RWPE2 (cell line): ENCODE data around the gene SLC1A3.
A peak's percentile ranks its signal among the peaks of the same experiment; 100 is the strongest.

ENCODE experiments used
- ATAC-seq: fragments of 200-7000 bp; cut with Tn5 transposase; 3 replicates; pipeline ENCODE4 v1.9.1; 2021; ENCODE audit warnings: low read depth
- DNase-seq: peaks from one replicate; pipeline ENCODE4 v3.0.0-alpha.2; 2020; ENCODE audit warnings: low spot score
- H3K27ac ChIP-seq: fragments of 450-650 bp; 2 replicates; pipeline ENCODE4 v1.5.1; 2017; ENCODE audit warnings: mild to moderate bottlenecking; ENCODE audit not compliant: poor library complexity, severe bottlenecking
- H3K27me3 ChIP-seq: fragments of 250-450 bp; sonication (Bioruptor Pico); 2 replicates; pipeline ENCODE4 v1.5.1; 2021; ENCODE audit warnings: mild to moderate bottlenecking, moderate library complexity; ENCODE audit not compliant: insufficient read depth, poor library complexity, severe bottlenecking
- H3K36me3 ChIP-seq: fragments of 250-450 bp; sonication (Bioruptor Pico); 2 replicates; pipeline ENCODE4 v1.5.1; 2020; ENCODE audit warnings: low read depth, mild to moderate bottlenecking, moderate library complexity
- H3K4me1 ChIP-seq: fragments of 250-450 bp; sonication (Bioruptor Pico); 2 replicates; pipeline ENCODE4 v1.5.1; 2021; ENCODE audit warnings: mild to moderate bottlenecking, moderate library complexity; ENCODE audit not compliant: insufficient read depth, poor library complexity, severe bottlenecking
- H3K4me3 ChIP-seq: fragments of 250-450 bp; sonication (Bioruptor Pico); 2 replicates; pipeline ENCODE4 v1.5.1; 2021; ENCODE audit warnings: mild to moderate bottlenecking, moderate library complexity; ENCODE audit not compliant: severe bottlenecking
- H3K9me3 ChIP-seq: fragments of 250-450 bp; sonication (Bioruptor Pico); 2 replicates; pipeline ENCODE4 v1.5.1; 2021; ENCODE audit warnings: mild to moderate bottlenecking, moderate library complexity; ENCODE audit not compliant: severe bottlenecking
- CTCF ChIP-seq: fragments of 450-650 bp; IDR thresholded peaks from one replicate; pipeline ENCODE4 v1.5.1; 2017; ENCODE audit warnings: mild to moderate bottlenecking, moderate library complexity; ENCODE audit not compliant: poor library complexity, severe bottlenecking

SLC1A3 gene

DNA sequence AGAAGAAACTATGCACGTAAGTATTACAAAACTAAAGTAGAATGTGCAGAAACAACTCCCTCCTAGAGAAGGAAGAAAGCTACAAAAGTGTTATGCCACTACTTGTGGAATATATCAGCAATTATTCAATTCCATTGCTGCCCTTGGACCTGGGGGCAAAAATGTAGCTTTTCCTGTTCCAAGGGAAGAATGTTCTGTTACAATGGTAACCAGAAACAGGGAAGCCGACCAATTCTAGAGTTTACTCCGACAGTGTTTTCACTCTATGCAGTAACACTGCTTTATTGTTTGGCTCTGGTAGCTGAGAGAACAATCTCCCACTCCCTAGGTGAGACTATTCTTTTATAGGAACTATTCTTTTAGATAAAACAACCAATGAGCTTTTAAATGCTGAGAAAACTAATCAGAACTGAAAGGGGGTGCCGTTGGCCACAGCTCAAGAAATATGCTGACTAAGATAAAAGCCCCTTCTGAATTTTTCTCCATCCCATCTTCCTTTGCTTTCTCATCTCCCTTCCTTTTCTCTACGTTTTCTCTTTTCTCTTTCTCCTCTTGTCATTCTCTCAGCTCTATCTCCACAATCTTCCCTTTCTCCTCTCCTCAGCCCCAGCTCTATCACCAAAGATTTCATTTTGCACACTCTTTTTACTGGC, 54.1 kb downstream of the SLC1A3 start:
- Histone ChIP-seq H3K4me1 (peaks cover 60% of the 10 kb centered on the region), H3K4me3 (no peak overlapping the region), H3K27ac (no peak overlapping the region), H3K36me3 (no peaks in the 10 kb centered on the region), H3K9me3 (no peaks in the 10 kb centered on the region), H3K27me3 (no peaks in the 10 kb centered on the region)
- no peak for TF ChIP-seq CTCF
- DNase-seq (no peak), ATAC-seq (no peak)

DNA sequence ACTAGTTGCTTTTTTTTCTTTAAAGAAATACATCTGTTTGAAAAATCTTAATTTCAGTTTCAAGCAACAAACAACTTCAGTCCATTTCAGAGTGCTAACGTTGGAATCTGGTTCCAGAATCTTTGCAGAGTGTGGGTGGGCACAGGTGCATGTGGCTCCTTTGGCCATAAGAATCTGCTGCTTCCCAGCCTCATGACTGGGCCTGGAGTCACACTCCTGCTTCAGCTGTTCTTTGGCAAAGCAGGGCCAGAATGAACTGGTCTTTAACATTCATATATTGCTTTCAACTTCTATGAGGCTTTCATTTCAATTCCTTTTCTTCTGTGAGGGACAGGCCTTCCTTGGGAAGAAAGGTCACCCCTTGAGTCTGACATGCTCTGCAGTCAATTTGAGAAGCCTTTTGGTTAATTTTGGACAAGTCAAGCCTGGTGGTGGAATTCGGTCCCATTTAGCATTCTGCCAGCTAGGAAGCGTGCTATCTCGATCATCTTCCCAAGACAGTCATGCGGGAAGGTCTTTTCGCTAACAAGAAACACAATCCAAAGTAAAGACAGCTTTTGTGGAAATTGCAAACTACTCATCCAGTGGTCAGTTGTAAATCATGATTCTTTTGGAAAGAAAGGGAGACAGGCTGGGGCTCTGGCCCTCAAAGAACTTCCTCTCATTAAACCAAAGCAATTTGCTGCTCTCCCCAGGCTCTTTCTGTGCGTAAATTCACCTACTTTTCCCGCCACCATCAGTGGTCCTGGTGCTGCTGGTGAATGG, 55.2 kb downstream of the SLC1A3 start:
- DNase-seq (no peak), ATAC-seq (no peak)
- Histone ChIP-seq H3K27me3 (no peaks in the 10 kb centered on the region), H3K27ac (no peak overlapping the region), H3K36me3 (no peaks in the 10 kb centered on the region), H3K9me3 (no peaks in the 10 kb centered on the region), H3K4me1 (peaks cover 54% of the 10 kb centered on the region), H3K4me3 (no peak overlapping the region)
- no peak for TF ChIP-seq CTCF

DNA sequence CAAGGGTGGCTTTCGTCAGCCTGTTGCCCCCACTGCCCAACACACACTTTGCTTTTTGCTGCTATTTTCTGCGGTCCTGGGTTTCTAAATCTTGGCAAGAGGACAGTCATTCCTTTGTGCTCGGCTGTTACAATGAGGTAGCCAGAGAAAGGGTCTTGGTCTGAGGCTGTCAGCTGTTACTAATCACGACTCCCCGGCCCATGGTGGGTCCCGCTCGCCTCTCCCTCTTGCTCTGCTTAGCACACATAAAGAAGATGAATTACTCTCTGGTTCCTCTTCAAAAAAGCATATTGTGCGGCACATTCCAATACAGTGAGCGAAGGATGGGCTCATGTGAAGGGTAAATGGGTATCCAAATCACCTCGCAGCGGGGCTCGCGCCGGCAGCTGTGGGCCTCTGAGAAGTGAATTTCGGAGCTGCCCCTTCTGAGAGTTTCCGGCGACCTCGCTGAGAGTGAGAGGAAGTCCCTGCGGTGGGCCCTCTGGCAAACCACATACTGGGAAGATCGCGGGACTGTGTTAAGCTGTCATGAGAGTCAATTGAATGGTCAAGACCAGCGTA, 56.0 kb downstream of the SLC1A3 start:
- no peak overlapping the region for H3K4me3 ChIP-seq
- ATAC-seq (no peak), DNase-seq (no peak)
- H3K9me3 ChIP-seq: no peaks in the 10 kb centered on the region
- no peak for TF ChIP-seq CTCF
- peaks cover 54% of the 10 kb centered on the region for H3K4me1 ChIP-seq
- H3K27me3 ChIP-seq: no peaks in the 10 kb centered on the region
- no peak overlapping the region for H3K27ac ChIP-seq
- H3K36me3 ChIP-seq: no peaks in the 10 kb centered on the region

GRCh38 chr5:36664766-36665165, 58.4 kb downstream of the SLC1A3 start:
- Histone ChIP-seq H3K9me3 (no peaks in the 10 kb centered on the region), H3K4me3 (no peak overlapping the region), H3K4me1 (peaks cover 42% of the 10 kb centered on the region), H3K36me3 (no peaks in the 10 kb centered on the region), H3K27ac (peak overlapping the region; percentile 24), H3K27me3 (no peaks in the 10 kb centered on the region)
- peak; percentile 98 for ATAC-seq
- DNase-seq: no peak
- no peak for TF ChIP-seq CTCF
